Glutamatergic neuron (in vitro differentiated cells): ENCODE results near the gene PHOX2B. TPM values are rescaled to one million over a fixed set of nuclear protein-coding genes. Genes with fewer than 3 reads are reported as not detected.

Experiments
- DNase-seq: peaks from one replicate; pipeline ENCODE4 v3.0.0; 2022
- H3K27ac Mint-ChIP-seq: one replicate; pipeline ENCODE4 v1.8.0; 2020; ENCODE audit warnings: mild to moderate bottlenecking, mixed read lengths, inconsistent platforms; ENCODE audit not compliant: unreplicated experiment
- H3K27me3 Mint-ChIP-seq: one replicate; pipeline ENCODE4 v1.8.0; 2020; ENCODE audit warnings: mild to moderate bottlenecking, moderate library complexity, mixed read lengths, inconsistent platforms; ENCODE audit not compliant: unreplicated experiment
- H3K36me3 Mint-ChIP-seq: one replicate; pipeline ENCODE4 v1.8.0; 2020; ENCODE audit warnings: mild to moderate bottlenecking, mixed read lengths, inconsistent platforms; ENCODE audit not compliant: unreplicated experiment
- H3K4me1 Mint-ChIP-seq: one replicate; pipeline ENCODE4 v1.8.0; 2020; ENCODE audit warnings: mild to moderate bottlenecking, low read depth, mixed read lengths, inconsistent platforms; ENCODE audit not compliant: unreplicated experiment
- H3K4me3 Mint-ChIP-seq: one replicate; pipeline ENCODE4 v1.8.0; 2020; ENCODE audit warnings: mild to moderate bottlenecking, mixed read lengths, inconsistent platforms; ENCODE audit not compliant: unreplicated experiment
- H3K9me3 Mint-ChIP-seq: one replicate; pipeline ENCODE4 v1.8.0; 2020; ENCODE audit warnings: mild to moderate bottlenecking, moderate library complexity, mixed read lengths, inconsistent platforms; ENCODE audit not compliant: unreplicated experiment
- total RNA-seq: library from RNA; stranded (reverse); fragmentation: NEBNext Ultra II Directional; extraction: Animal tissue kit (Norgen Biotek cat#: 25700); gene quantifications from one replicate; pipeline ENCODE4 v1.2.1, GENCODE V29; 2021; ENCODE audit not compliant: unreplicated experiment
- TF ChIP-seq, protein P1 (sequence below): fragments of 200-600 bp; sonication (generic); IDR thresholded peaks from one replicate; pipeline ENCODE4 v1.5.0; 2021; ENCODE audit not compliant: partially characterized antibody, unreplicated experiment

The PHOX2B gene
- total RNA-seq, 1 donor from 2014 or later = 101 TPM

DNA sequence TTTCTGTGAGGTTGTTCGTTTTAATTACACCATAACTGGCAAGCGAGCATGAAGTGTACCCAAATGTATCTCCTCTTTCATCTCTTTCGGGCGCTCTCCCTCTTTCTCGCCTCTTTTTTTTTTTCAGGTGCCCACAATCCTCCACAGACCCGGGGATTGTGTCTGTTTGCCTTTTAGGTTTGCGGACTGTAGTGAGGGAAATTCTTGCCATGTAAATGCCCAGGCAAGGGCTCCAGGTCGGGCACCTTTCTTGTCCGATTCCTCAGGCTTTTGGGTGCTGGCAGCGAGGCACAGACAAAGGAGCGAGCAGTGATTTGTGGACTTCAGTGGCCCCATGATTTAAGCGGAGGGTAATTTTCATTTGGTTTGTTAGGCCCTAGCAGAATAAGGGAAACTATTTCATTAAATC lies 1.1 kb upstream of the PHOX2B start:
- peak overlapping the region; percentile 85 for H3K4me3 Mint-ChIP-seq

DNA sequence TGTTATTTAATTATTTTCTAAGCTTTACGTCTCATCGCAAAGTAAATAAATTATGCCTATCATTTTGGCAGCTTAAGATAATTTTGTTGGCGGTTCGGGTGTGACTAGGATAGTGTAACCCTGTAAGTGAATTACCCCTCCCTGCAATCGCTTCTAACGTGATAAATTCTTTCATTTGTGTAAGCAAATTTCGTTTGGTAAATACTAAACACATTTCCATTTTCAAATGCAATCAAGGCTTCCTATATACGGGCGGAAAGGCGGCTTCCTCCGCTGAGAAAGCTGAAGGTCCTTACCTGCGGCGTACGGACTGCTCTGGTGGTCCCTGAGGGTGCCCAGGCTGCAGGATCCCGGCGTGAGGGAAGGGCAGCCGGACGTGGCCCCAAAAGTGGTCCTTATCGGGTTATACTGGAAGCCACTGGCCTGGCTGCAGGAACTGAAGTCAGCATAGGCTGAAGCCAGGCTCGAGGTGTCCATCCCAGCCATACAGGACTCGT lies 403 bp downstream of the PHOX2B start:
- Mint-ChIP-seq H3K27ac (peak overlapping the region; percentile 78), H3K36me3 (peaks cover 9% of the 10 kb centered on the region), H3K4me1 (peaks cover 23% of the 10 kb centered on the region), H3K9me3 (peaks cover 36% of the 10 kb centered on the region), H3K4me3 (peak overlapping the region; percentile 74), H3K27me3 (peaks cover 61% of the 10 kb centered on the region)
- DNase-seq = peak; percentile 45
- TF ChIP-seq, protein P1, sequence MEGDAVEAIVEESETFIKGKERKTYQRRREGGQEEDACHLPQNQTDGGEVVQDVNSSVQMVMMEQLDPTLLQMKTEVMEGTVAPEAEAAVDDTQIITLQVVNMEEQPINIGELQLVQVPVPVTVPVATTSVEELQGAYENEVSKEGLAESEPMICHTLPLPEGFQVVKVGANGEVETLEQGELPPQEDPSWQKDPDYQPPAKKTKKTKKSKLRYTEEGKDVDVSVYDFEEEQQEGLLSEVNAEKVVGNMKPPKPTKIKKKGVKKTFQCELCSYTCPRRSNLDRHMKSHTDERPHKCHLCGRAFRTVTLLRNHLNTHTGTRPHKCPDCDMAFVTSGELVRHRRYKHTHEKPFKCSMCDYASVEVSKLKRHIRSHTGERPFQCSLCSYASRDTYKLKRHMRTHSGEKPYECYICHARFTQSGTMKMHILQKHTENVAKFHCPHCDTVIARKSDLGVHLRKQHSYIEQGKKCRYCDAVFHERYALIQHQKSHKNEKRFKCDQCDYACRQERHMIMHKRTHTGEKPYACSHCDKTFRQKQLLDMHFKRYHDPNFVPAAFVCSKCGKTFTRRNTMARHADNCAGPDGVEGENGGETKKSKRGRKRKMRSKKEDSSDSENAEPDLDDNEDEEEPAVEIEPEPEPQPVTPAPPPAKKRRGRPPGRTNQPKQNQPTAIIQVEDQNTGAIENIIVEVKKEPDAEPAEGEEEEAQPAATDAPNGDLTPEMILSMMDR = no peak

More for the DNA sequence above, 1.1 kb upstream of the PHOX2B start:
- no peak for DNase-seq
- Mint-ChIP-seq H3K27ac (peak overlapping the region; percentile 95), H3K36me3 (peaks cover 1% of the 10 kb centered on the region), H3K4me1 (peaks cover 33% of the 10 kb centered on the region), H3K27me3 (peaks cover 52% of the 10 kb centered on the region), H3K9me3 (peaks cover 36% of the 10 kb centered on the region)
- TF ChIP-seq, protein P1 = no peak

DNA sequence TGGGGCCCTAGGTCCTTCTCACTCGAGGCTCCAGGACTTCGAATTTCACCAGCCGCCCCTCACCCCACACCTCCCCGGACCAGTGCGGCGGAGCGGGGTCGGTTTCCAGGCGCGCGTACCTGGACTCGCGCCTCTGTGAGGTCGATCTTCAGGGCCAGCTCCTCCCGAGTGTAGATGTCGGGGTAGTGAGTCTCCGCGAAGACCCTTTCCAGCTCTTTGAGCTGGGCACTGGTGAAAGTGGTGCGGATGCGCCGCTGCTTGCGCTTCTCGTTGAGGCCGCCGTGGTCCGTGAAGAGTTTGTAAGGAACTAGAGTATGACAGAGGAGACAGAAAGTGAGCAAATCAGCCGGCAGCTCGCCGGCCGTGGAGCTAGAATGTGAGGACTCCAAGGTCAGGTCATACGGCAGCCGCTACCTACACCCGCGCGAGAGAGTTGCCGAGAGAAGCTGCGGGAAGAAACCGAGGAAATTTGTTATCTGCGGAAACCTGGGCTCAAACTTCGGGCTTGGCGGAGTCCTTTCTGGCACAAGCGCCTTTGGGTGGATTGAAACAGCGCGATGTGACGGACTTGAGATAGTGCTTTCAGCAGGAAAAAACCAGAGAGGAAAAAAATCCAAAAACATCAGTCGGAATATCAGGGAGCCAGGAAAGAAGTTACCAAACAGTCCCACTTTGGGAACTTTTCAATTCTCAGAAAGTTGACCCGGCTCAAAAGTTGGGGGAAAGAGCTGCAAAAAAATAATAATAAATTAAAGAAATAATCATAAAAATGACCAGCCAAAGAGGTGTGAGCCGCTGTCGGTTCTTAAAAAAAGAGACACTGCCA lies 1.1 kb downstream of the PHOX2B start:
- Mint-ChIP-seq H3K27me3 (peaks cover 59% of the 10 kb centered on the region), H3K4me1 (peaks cover 22% of the 10 kb centered on the region), H3K36me3 (peaks cover 9% of the 10 kb centered on the region), H3K9me3 (peaks cover 36% of the 10 kb centered on the region), H3K4me3 (peak overlapping the region; percentile 91), H3K27ac (peak overlapping the region; percentile 69)
- DNase-seq = peak; percentile 26
- TF ChIP-seq, protein P1 = no peak

DNA sequence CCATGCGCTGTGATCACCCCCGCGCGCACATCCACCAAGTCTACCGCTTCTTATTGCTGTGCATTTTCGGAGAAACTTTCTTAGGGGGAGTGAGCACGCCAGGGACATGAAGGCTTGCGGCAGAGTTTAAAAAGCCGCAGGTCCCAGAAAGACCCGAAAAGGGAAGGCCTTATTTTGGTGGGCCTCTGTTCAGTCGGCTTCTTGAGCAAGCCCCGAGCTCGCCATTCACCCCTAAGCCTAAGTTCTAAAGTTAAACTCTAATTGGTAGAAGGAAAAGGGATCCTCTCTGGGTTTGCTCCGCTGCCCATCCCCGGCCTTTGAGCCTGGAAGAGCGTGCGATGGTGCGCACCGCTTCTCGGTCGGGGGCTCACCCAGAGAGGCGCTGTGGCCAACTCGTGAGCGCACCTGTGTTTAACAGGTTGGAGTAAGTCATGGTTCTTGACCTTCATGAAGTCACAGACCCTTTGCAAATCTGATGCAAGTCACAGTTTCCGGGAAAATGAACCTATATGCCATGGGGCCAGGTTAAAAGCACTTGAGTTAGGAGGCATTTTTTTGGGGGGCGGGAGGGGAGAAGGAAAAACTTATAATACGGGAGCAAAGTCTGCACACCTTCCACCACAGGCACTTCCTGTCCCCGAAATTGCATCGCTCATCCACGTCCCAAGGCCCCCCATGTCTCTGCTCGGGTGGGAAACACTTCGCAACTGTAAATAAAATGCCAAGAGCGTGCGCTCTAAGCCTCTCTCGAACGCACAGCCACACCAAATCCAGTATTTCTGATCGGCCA lies 1.9 kb downstream of the PHOX2B start:
- H3K36me3 Mint-ChIP-seq = peaks cover 13% of the 10 kb centered on the region
- peaks cover 54% of the 10 kb centered on the region for H3K27me3 Mint-ChIP-seq
- no peak for DNase-seq
- TF ChIP-seq, protein P1 = no peak
- H3K4me3 Mint-ChIP-seq = peak overlapping the region; percentile 91
- H3K27ac Mint-ChIP-seq = peak overlapping the region; percentile 69
- peaks cover 15% of the 10 kb centered on the region for H3K4me1 Mint-ChIP-seq
- H3K9me3 Mint-ChIP-seq = peaks cover 33% of the 10 kb centered on the region
